PC-9 (cell line): ENCODE data around the gene NLRP12.

Source experiments
- CTCF ChIP-seq: fragments of 200-600 bp; sonication (generic); conservative IDR thresholded peaks from 2 replicates; pipeline ENCODE4 v1.6.1; 2017; ENCODE audit warnings: mixed run types, antibody characterized with exemption, mild to moderate bottlenecking, moderate library complexity
- EZH2 ChIP-seq: fragments of 200-600 bp; sonication (generic); IDR thresholded peaks from 2 replicates; pipeline ENCODE4 v1.8.0; 2017; ENCODE audit warnings: antibody characterized with exemption, low read depth

DNA sequence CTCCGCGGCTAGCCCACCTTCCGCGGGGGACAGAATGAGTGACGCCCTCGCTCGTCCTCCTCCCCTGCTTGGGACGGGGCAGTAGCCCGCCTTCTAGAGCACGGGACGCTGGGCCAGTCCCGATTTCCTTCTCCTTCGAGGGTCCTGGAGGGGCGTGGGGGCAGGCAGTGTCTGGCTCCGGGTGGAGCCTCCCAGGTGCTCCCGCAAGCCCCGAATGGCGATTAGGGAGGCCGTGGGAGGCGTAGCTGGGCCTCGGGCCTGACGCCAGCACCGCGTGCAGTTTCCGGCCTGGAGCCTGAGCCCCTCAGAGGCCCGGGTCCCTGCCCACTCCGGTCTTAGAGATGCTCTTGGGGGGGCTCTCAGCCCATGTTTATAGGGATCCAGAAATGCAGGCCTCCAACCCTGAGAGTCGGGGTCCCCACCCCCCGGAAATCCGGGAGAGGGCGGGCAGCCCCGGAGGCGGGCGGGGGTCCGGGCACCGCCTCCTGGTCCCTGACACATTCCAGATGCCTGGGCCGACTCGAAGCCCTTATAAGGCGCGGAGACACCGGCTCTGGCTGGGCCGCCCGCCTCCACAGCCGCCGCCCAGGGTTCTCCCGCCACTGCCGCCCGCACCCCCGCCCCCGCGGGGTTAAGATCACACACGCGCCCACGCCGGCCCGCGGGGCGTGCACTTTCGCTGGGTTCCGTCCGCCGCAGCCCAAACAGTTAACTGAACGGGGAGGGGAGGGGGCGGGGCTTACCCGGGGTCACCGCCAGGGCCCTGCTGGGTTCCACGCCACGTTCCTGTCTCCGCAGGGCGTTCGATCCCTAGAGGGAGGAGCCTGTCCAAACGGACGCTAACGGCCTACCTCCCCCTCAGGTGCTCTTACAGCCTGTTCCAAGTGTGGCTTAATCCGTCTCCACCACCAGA, 45.0 kb upstream of the NLRP12 start:
- peak; percentile 30; the same call in 1 of the 2 replicates for TF ChIP-seq CTCF
- no peak for TF ChIP-seq EZH2
